Measurements from ENCODE around the gene ITPK1. TPM values are rescaled to one million over a fixed set of nuclear protein-coding genes. Genes with fewer than 3 reads are reported as not detected.

ITPK1 gene
- polyA plus RNA-seq, 1 donor from 2014 or later = 43.1 TPM

DNA sequence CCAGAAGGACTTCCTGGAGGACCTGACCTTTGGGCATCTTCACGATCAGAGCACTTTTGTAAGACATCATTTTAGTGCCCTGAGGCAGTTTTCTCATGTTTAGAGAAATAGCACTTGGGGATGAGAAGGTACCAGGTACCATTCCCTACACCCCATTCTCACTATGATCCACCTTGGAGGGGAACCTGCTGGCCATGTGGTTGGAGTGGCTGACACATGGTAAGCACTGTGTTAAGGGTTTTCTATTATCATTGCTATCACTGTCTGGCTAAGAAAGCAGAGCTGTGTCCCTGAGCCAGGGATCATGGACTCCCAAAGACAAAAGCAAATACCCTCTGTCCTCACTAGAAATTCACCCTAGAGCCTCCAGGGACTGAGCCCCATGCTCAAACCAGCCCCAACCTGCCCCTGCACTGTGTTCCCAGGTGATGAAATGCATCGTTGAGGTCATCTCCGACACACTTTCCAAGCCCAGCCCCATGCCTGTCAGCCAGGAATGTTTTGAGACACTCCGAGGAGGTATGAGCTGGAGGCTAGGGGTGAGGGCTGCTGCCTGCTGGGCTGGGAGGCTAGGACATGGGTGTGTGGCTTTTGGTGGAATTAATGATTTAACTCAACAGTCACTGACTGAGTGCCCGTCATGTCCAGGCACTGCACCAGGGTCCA lies 189.4 kb downstream of the ITPK1 start:
- Mint-ChIP-seq H3K36me3 (no peaks in the 10 kb centered on the region), H3K27ac (no peak overlapping the region), H3K9me3 (no peaks in the 10 kb centered on the region), H3K4me3 (no peak overlapping the region), H3K4me1 (peaks cover 4 to 13% (median 8%) of the 10 kb centered on the region in 3 donors), H3K27me3 (peaks cover 22% of the 10 kb centered on the region)

DNA sequence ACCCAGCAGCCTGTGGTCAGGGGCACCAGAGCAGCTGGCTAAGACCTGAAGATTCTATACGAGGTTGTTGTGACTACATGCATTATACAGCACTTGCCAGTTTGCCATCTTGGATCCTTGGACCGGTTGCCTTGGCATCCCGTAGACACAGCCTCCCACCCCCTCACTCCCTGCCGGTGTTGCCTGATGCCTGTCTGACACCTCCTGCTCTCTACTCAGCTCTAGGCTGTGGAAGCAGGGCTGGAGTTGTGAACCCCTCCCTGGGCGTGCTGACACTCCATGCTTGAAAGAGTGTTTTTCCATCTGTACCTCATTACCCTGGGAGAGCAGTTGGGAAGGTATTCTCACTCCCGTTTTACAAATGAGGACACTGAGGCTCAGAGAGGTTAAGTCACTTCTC lies 190.3 kb downstream of the ITPK1 start:
- Mint-ChIP-seq H3K9me3 (peaks cover 0 to 2% (median 0%) of the 10 kb centered on the region in 3 donors), H3K27me3 (peaks cover 25% of the 10 kb centered on the region), H3K27ac (peak overlapping the region in 1 of 3 donors; percentile 44), H3K4me1 (peaks cover 4 to 13% (median 8%) of the 10 kb centered on the region in 3 donors), H3K4me3 (no peak overlapping the region), H3K36me3 (no peaks in the 10 kb centered on the region)

DNA sequence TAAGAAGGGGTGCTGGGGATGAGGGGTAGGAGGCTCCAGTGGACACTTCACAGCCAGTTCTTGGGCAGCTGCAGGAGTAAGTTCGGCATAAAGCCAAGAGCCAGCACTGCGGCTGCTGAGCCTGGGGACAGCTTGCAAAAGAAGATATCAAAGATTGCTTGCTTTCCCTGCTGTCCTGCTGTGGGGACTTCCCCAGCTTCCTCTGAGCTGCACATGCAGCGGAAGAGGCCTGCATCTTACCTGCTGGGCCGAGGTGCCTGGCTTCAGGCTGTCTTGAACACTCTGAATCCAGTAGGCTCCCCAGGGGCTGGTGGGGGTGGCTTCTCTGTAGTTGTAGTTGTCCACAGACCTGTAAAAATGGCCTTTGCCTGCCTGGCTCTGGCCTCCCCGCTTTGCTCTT lies 191.5 kb downstream of the ITPK1 start:
- H3K36me3 Mint-ChIP-seq = no peaks in the 10 kb centered on the region
- peak overlapping the region in 1 of 3 donors; percentile 9 for H3K27ac Mint-ChIP-seq
- peaks cover 25% of the 10 kb centered on the region for H3K27me3 Mint-ChIP-seq
- H3K9me3 Mint-ChIP-seq = peaks cover 0 to 2% (median 0%) of the 10 kb centered on the region in 3 donors
- peaks cover 4 to 13% (median 8%) of the 10 kb centered on the region in 3 donors for H3K4me1 Mint-ChIP-seq
- H3K4me3 Mint-ChIP-seq = peak overlapping the region in 2 of 4 donors; percentile 18 to 61

- Mint-ChIP-seq H3K36me3 (no peaks in the 10 kb centered on the region), H3K4me1 (peaks cover 4 to 13% (median 8%) of the 10 kb centered on the region in 3 donors), H3K4me3 (no peak overlapping the region), H3K27ac (no peak overlapping the region), H3K27me3 (peaks cover 25% of the 10 kb centered on the region), H3K9me3 (peaks cover 0 to 2% (median 0%) of the 10 kb centered on the region in 3 donors)
These were observed 192.0 kb downstream of the ITPK1 start for GRCh38 chr14:92923744-92924103.

DNA sequence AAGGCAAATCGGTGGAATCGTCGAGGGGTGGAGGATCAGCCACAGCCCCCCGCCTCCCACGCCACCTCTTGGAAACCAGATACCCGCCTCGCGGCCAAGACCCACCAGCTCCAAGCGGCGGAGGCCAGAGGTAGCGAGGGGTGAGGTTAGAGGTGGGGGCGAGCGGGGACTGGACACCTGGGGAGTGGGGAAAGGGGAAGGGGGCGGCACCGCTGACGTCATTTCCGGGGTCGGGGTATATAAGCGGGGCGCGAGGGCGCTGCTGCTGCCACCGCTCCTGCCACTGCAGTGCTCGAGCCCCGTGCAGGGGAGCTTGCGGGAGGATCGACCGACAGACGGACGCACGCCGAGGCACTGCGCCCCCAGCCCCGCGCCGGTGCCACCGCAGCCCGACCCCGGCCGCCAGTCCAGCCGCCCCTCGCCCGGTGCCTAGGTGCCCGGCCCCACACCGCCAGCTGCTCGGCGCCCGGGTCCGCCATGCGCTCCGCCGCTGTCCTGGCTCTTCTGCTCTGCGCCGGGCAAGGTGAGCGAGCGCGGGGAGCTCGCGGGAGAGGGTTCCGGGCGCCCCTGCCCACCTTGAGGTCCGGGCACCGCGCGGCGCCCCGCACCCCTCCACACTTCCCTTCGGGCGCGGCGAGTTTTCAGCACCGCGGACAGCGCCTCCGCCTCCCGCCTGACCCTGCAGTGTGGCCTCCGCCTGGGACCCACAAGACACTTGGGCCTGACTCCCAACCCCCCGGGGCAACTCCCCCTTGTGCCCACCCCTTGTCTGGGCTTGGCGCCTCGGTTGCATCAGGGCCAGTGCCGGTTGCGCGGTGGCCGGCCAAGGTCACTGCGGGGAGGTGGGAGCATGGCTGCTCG lies 192.6 kb downstream of the ITPK1 start, which contains the start of gene CHGA:
Gene CHGA (plus strand): TSS at position 268 of the 861 bp plus-strand sequence. CDS start 210 bp downstream, at position 478.
- no peaks in the 10 kb centered on the region for H3K36me3 Mint-ChIP-seq
- H3K9me3 Mint-ChIP-seq = peaks cover 0 to 2% (median 0%) of the 10 kb centered on the region in 3 donors
- peak within 1 kb of the TSS in 1 of 4 donors; percentile 67 for H3K4me3 Mint-ChIP-seq
- H3K27ac Mint-ChIP-seq = peak within 1 kb of the TSS in 1 of 3 donors; percentile 48
- H3K27me3 Mint-ChIP-seq = peaks cover 27% of the 10 kb centered on the region
- H3K4me1 Mint-ChIP-seq = peaks cover 4 to 13% (median 8%) of the 10 kb centered on the region in 3 donors

- H3K27ac Mint-ChIP-seq = peak overlapping the region in 1 of 3 donors; percentile 48
- H3K4me1 Mint-ChIP-seq = peaks cover 4 to 13% (median 8%) of the 10 kb centered on the region in 3 donors
- H3K36me3 Mint-ChIP-seq = no peaks in the 10 kb centered on the region
- peak overlapping the region in 1 of 4 donors; percentile 67 for H3K4me3 Mint-ChIP-seq
- peaks cover 31% of the 10 kb centered on the region for H3K27me3 Mint-ChIP-seq
- peaks cover 0 to 2% (median 0%) of the 10 kb centered on the region in 3 donors for H3K9me3 Mint-ChIP-seq
These were observed 193.5 kb downstream of the ITPK1 start for GRCh38 chr14:92922155-92922735.

DNA sequence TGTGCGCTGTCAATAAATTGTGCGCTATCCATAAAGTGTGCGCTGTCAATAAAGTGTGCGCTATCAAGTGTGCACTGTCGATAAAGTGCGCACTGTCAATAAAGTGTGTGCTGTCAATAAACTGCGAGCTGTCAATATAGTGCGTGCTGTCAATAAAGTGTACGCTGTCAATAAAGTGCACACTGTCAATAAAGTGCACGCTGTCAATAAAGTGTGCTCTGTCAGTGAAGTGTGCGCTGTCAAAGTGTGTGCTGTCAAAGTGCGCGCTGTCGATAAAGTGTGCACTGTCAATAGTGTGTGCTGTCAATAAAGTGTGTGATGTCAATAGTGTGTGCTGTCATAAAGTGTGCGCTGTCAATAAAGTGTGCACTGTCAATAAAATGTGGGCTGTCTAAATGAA lies 195.7 kb downstream of the ITPK1 start:
- no peak overlapping the region for H3K27ac Mint-ChIP-seq
- no peaks in the 10 kb centered on the region for H3K36me3 Mint-ChIP-seq
- peaks cover 31% of the 10 kb centered on the region for H3K27me3 Mint-ChIP-seq

GRCh38 chr14:92917956-92918355 lies 197.8 kb downstream of the ITPK1 start:
- H3K27ac Mint-ChIP-seq = no peak overlapping the region
- no peak overlapping the region for H3K4me3 Mint-ChIP-seq
- H3K36me3 Mint-ChIP-seq = no peaks in the 10 kb centered on the region
- H3K27me3 Mint-ChIP-seq = peaks cover 23% of the 10 kb centered on the region
- peaks cover 0 to 4% (median 2%) of the 10 kb centered on the region in 3 donors for H3K4me1 Mint-ChIP-seq
- peaks cover 2 to 6% (median 2%) of the 10 kb centered on the region in 3 donors for H3K9me3 Mint-ChIP-seq

More for the DNA sequence above, 195.7 kb downstream of the ITPK1 start:
- H3K4me1 Mint-ChIP-seq = peaks cover 2 to 13% (median 6%) of the 10 kb centered on the region in 3 donors
- H3K9me3 Mint-ChIP-seq = peaks cover under 1 to 3% (median 2%) of the 10 kb centered on the region in 3 donors
- no peak overlapping the region for H3K4me3 Mint-ChIP-seq

DNA sequence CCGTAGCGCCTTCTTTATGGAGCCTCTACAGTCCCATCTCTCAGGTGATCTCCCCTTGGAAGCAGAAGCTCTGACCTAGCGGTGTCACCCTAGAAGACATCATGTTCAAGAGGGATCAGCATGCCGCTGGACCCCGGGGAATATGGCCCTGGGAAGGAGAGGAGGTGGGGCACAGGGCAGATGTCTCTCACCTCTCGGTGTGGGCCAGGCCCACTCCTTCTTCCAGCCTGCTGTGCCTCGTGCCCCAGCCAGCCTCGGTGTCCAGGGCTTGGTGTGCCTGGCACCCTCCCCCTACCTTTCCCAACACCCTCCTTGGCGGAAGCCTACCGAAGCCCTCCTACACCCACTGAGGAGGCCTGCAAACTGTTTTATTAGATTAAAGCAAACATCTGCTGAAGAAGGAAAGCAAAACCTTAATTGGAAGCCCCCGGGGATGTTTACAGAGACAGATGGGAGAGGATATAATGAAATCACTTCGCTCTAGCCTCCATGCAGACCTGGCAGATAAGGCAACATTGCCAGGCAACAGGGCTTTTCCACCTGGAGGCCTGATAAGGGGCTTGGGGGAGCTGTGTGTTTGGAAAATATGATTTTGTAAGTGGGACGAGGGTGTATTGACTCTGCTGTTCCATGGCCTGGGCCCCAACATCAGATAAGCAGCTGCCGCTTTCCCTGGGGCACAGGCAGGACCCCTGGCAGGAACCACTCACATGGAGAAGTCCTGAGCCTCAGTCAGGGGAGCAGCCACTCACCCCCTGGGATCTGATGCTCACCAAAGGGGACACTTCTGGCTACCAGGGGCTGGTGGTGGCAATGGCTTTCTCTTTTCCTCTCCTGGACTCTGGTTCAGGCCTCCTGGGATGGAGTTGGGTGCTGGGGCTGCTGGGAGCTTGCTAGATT lies 198.4 kb downstream of the ITPK1 start:
- Mint-ChIP-seq H3K4me3 (no peak overlapping the region), H3K4me1 (no peaks in the 10 kb centered on the region), H3K9me3 (peaks cover 2 to 6% (median 2%) of the 10 kb centered on the region in 3 donors), H3K27me3 (peaks cover 19% of the 10 kb centered on the region), H3K36me3 (no peaks in the 10 kb centered on the region), H3K27ac (no peak overlapping the region)

DNA sequence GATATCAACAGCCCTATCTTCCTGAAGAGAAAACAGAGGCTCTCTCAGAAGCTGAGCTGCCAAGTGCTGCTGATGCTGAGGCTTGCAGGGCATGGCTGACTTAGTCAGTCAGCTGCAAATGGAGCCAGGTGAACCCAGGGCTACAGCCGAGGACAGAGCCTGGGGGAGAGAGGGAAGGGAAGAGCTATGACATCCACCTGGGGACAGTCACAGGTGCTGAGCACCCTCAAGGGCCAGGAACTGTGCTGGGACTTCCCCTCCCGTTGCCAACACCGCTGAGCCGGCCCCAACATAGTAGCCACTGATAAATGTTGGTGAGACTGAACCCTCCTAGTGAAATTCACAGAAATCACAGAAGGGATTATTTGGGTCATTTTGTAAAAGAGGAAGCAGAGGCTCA lies 199.5 kb downstream of the ITPK1 start:
- H3K27me3 Mint-ChIP-seq = peaks cover 15% of the 10 kb centered on the region
- H3K36me3 Mint-ChIP-seq = no peaks in the 10 kb centered on the region
- no peaks in the 10 kb centered on the region for H3K4me1 Mint-ChIP-seq
- H3K9me3 Mint-ChIP-seq = peaks cover 2 to 6% (median 2%) of the 10 kb centered on the region in 3 donors
- H3K4me3 Mint-ChIP-seq = no peak overlapping the region
- H3K27ac Mint-ChIP-seq = no peak overlapping the region

GRCh38 chr14:92914087-92914656 lies 201.6 kb downstream of the ITPK1 start:
- Mint-ChIP-seq H3K27ac (no peak overlapping the region), H3K4me1 (no peaks in the 10 kb centered on the region), H3K27me3 (peaks cover 16% of the 10 kb centered on the region), H3K4me3 (no peak overlapping the region), H3K9me3 (peaks cover 0 to 10% (median 4%) of the 10 kb centered on the region in 3 donors), H3K36me3 (peaks cover 2% of the 10 kb centered on the region)

DNA sequence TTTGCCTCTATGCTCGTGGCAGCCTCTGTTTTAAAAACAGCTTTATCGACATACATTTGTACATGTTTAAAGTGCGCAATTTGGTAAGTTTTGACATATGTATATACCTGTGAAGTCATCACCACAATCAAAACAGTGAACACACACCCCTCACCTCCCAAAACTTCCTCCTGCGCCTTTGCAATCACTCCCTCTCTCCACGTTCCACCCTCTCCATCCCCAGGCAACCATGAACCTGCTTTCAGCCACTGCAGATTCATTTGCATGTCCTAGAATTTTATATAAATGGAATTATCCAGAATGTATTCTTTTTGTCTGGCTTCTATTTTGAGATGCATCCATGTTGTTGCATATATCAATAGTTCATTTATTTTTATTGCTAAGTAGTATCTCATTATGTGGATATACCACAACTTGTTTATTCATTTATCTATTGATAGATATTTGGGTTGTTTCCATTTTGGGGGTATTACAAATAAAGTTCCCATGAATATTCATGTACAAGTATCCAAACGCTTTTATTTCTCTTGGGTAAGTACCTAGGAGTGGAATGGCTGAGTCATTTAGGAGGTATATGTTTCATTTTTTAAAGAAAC lies 208.3 kb downstream of the ITPK1 start:
- Mint-ChIP-seq H3K4me3 (no peak overlapping the region), H3K27me3 (peaks cover 15% of the 10 kb centered on the region), H3K4me1 (no peaks in the 10 kb centered on the region), H3K27ac (no peak overlapping the region), H3K36me3 (peaks cover 2% of the 10 kb centered on the region), H3K9me3 (peaks cover 0 to 5% (median 2%) of the 10 kb centered on the region in 3 donors)

DNA sequence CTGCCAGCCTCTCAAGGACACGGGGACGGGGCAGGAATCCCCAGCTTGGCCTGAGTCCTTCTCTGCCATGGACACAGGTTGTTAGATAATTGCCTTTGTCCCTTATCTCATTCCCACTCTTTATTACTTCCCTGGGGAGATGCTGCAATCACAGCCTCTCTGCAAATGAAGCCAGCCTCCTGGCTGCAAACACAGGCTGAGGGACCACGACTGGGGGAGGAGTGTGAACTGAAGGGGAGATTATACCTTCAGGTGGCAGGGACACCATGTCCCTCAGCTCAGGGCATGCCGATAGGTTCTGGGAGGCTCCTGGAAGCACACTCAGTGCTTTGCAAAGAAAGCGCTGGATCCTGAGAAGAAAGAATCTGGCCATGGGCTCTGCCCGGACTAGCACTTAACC lies 208.9 kb downstream of the ITPK1 start:
- Mint-ChIP-seq H3K4me1 (no peaks in the 10 kb centered on the region), H3K4me3 (no peak overlapping the region), H3K27ac (no peak overlapping the region), H3K9me3 (peaks cover 0 to 5% (median 2%) of the 10 kb centered on the region in 3 donors), H3K36me3 (peaks cover 2% of the 10 kb centered on the region), H3K27me3 (peaks cover 17% of the 10 kb centered on the region)

Measured in IgD-negative memory B cell (primary cell).